ENCODE results near the gene ZBTB49. TPM values are rescaled to one million over a fixed set of nuclear protein-coding genes. Genes with fewer than 3 reads are reported as not detected.

Gene ZBTB49
- total RNA-seq, 1 donor: 9.9 TPM

GRCh38 chr4:4277531-4277930 is 12.5 kb upstream of the ZBTB49 start:
- no peak overlapping the region for H3K4me3 ChIP-seq (ENCODE audit: low read depth, low read length)
- TF ChIP-seq CTCF (IDR thresholded peaks at IDR 0.05; ENCODE audit: insufficient read depth, low read depth, low read length): no peak
- no peak for DNase-seq (ENCODE audit: low read depth)

GRCh38 chr4:4281787-4282186 is 8.3 kb upstream of the ZBTB49 start:
- no peak for TF ChIP-seq CTCF (IDR thresholded peaks at IDR 0.05; ENCODE audit: insufficient read depth, low read depth, low read length)
- DNase-seq (ENCODE audit: low read depth): no peak
- H3K4me3 ChIP-seq (ENCODE audit: low read depth, low read length): no peak overlapping the region

GRCh38 chr4:4284827-4285618 is 5.0 kb upstream of the ZBTB49 start:
- peak; percentile 81 for DNase-seq (ENCODE audit: low read depth)
- no peak for TF ChIP-seq CTCF (IDR thresholded peaks at IDR 0.05; ENCODE audit: insufficient read depth, low read depth, low read length)
- no peak overlapping the region for H3K4me3 ChIP-seq (ENCODE audit: low read depth, low read length)

GRCh38 chr4:4288098-4288497 is 2.0 kb upstream of the ZBTB49 start:
- no peak for DNase-seq (ENCODE audit: low read depth)
- TF ChIP-seq CTCF (IDR thresholded peaks at IDR 0.05; ENCODE audit: insufficient read depth, low read depth, low read length): no peak
- no peak overlapping the region for H3K4me3 ChIP-seq (ENCODE audit: low read depth, low read length)

GRCh38 chr4:4289055-4289454 is 996 bp upstream of the ZBTB49 start:
- DNase-seq (ENCODE audit: low read depth): no peak
- H3K4me3 ChIP-seq (ENCODE audit: low read depth, low read length): peak overlapping the region; percentile 86
- TF ChIP-seq CTCF (IDR thresholded peaks at IDR 0.05; ENCODE audit: insufficient read depth, low read depth, low read length): no peak

- H3K4me3 ChIP-seq (ENCODE audit: low read depth, low read length): peak overlapping the region; percentile 86
- DNase-seq (ENCODE audit: low read depth): no peak
- TF ChIP-seq CTCF (IDR thresholded peaks at IDR 0.05; ENCODE audit: insufficient read depth, low read depth, low read length): no peak
Measured at GRCh38 chr4:4289597-4289940, 482 bp upstream of the ZBTB49 start.

GRCh38 chr4:4293279-4293678 is 3.2 kb downstream of the ZBTB49 start:
- no peak for DNase-seq (ENCODE audit: low read depth)
- H3K4me3 ChIP-seq (ENCODE audit: low read depth, low read length): no peak overlapping the region
- no peak for TF ChIP-seq CTCF (IDR thresholded peaks at IDR 0.05; ENCODE audit: insufficient read depth, low read depth, low read length)
